WTC11 (cell line): ENCODE data around the gene WWOX. TPM values are rescaled to one million over a fixed set of nuclear protein-coding genes. Genes with fewer than 3 reads are reported as not detected.

Experiments
- ATAC-seq: fragments of 200-7000 bp; cut with Tn5 transposase; 2 replicates; pipeline ENCODE4 v1.10.0; 2021; ENCODE audit warnings: mild to moderate bottlenecking, moderate library complexity
- CTCF ChIA-PET: fragments of 300-600 bp; sonication (Branson Sonifier 250); formaldehyde crosslinking; loops from one replicate; lab custom pipeline; 2021; ENCODE audit warnings: antibody characterized with exemption; lab: Charles Lee
- POLR2A ChIA-PET: fragments of 350-600 bp; sonication (Branson Sonifier 250); formaldehyde crosslinking; loops from one replicate; lab custom pipeline; 2021; ENCODE audit warnings: antibody characterized with exemption; lab: Charles Lee
- DNase-seq: peaks from one replicate; pipeline ENCODE4 v3.0.0; 2021; ENCODE audit warnings: low spot score
- H3K27ac Mint-ChIP-seq: 2 replicates; pipeline ENCODE4 v1.8.0; 2021; ENCODE audit warnings: mixed read lengths
- H3K27me3 Mint-ChIP-seq: 2 replicates; pipeline ENCODE4 v1.8.0; 2021; ENCODE audit warnings: low read depth, mild to moderate bottlenecking, moderate library complexity, mixed read lengths
- H3K36me3 Mint-ChIP-seq: 2 replicates; pipeline ENCODE4 v1.8.0; 2021; ENCODE audit warnings: mixed read lengths
- H3K4me1 Mint-ChIP-seq: 2 replicates; pipeline ENCODE4 v1.8.0; 2022; ENCODE audit warnings: mixed read lengths
- H3K4me3 Mint-ChIP-seq: 2 replicates; pipeline ENCODE4 v1.8.0; 2021; ENCODE audit warnings: mild to moderate bottlenecking, moderate library complexity, mixed read lengths
- H3K9me3 Mint-ChIP-seq: 2 replicates; pipeline ENCODE4 v1.8.0; 2021; ENCODE audit warnings: mixed read lengths
- FOXJ3 ChIP-seq: sonication (generic); formaldehyde crosslinking; IDR thresholded peaks from 2 replicates; pipeline ENCODE4 v1.9.0; 2021; ENCODE audit warnings: missing genetic modification reagents, mild to moderate bottlenecking, borderline replicate concordance
- GTF2I ChIP-seq: fragments of 250-450 bp; sonication (Bioruptor Pico); conservative IDR thresholded peaks from 2 replicates; pipeline ENCODE4 v1.4.0; 2021; ENCODE audit warnings: mild to moderate bottlenecking
- IRF2 ChIP-seq: sonication (generic); formaldehyde crosslinking; IDR thresholded peaks from 2 replicates; pipeline ENCODE4 v1.8.0; 2022; ENCODE audit warnings: low read depth, missing genetic modification reagents, borderline replicate concordance
- MYBL2 ChIP-seq: sonication (generic); formaldehyde crosslinking; IDR thresholded peaks from 2 replicates; pipeline ENCODE4 v1.8.1; 2023; ENCODE audit warnings: mild to moderate bottlenecking, moderate library complexity, missing genetic modification reagents
- NFE2L1 ChIP-seq: sonication (generic); formaldehyde crosslinking; IDR thresholded peaks from 2 replicates; pipeline ENCODE4 v1.8.1; 2023; ENCODE audit warnings: missing genetic modification reagents
- SMAD4 ChIP-seq: sonication (generic); formaldehyde crosslinking; IDR thresholded peaks from 2 replicates; pipeline ENCODE4 v1.8.0; 2022; ENCODE audit warnings: mild to moderate bottlenecking, missing genetic modification reagents
- TEAD1 ChIP-seq: sonication (generic); formaldehyde crosslinking; IDR thresholded peaks from 2 replicates; pipeline ENCODE4 v1.8.0; 2022; ENCODE audit warnings: mild to moderate bottlenecking, missing genetic modification reagents
- ZNF232 ChIP-seq: sonication (generic); formaldehyde crosslinking; IDR thresholded peaks from 2 replicates; pipeline ENCODE4 v1.8.0; 2022; ENCODE audit warnings: mild to moderate bottlenecking, missing genetic modification reagents
- total RNA-seq: library from RNA; stranded (reverse); gene quantifications from 3 replicates; pipeline ENCODE4 v1.2.3, GENCODE V29; 2021
- TF ChIP-seq, protein P1 (sequence below): sonication (generic); formaldehyde crosslinking; IDR thresholded peaks from 2 replicates; pipeline ENCODE4 v1.8.1; 2023; ENCODE audit warnings: mild to moderate bottlenecking, moderate library complexity, missing genetic modification reagents
- TF ChIP-seq, protein P2 (sequence below): fragments of 250-450 bp; sonication (Bioruptor Pico); IDR thresholded peaks from 2 replicates; pipeline ENCODE4 v1.9.0; 2021; ENCODE audit warnings: mild to moderate bottlenecking
- TF ChIP-seq, protein P3 (sequence below): fragments of 250-450 bp; sonication (Bioruptor Pico); IDR thresholded peaks from 2 replicates; pipeline ENCODE4 v1.9.0; 2021; ENCODE audit warnings: moderate library complexity, mild to moderate bottlenecking, inconsistent platforms, borderline replicate concordance
- TF ChIP-seq, protein P4 (sequence below): fragments of 250-450 bp; sonication (Bioruptor Pico); IDR thresholded peaks from 2 replicates; pipeline ENCODE4 v1.9.0; 2021; ENCODE audit warnings: mild to moderate bottlenecking
- TF ChIP-seq, protein P5 (sequence below): sonication (generic); formaldehyde crosslinking; IDR thresholded peaks from 2 replicates; pipeline ENCODE4 v1.8.1; 2022; ENCODE audit warnings: mild to moderate bottlenecking, missing genetic modification reagents, moderate library complexity, borderline replicate concordance
- TF ChIP-seq, protein P6 (sequence below): fragments of 250-450 bp; sonication (Bioruptor Pico); conservative IDR thresholded peaks from 2 replicates; pipeline ENCODE4 v1.9.0; 2021; ENCODE audit warnings: mild to moderate bottlenecking
- TF ChIP-seq, protein P7 (sequence below): sonication (generic); formaldehyde crosslinking; IDR thresholded peaks from 2 replicates; pipeline ENCODE4 v1.8.0; 2023; ENCODE audit warnings: mild to moderate bottlenecking, missing genetic modification reagents
- TF ChIP-seq, protein P8 (sequence below): sonication (generic); formaldehyde crosslinking; IDR thresholded peaks from 2 replicates; pipeline ENCODE4 v1.8.0; 2022; ENCODE audit warnings: mild to moderate bottlenecking, missing genetic modification reagents

WWOX gene
- total RNA-seq, 1 experiment from 2014 or later, result 15.7 TPM

DNA sequence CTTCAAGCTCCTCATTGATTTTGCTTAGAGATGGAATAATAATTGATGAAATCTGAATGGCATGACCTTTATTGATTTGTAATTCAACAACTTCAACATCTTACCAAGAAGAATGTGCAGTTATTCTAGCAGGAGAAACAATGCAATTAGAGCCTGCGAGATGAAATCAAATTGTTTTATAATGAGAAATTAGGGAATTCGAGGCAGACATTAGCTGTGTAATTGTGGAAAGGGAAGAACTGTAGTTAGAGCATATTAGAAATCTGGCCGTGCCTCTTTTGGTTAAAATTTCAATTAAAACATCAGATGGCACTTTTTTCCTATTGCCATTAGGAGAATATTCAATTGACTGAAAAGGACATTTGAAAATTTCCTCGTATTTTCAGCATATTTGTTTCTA lies 325.8 kb downstream of the WWOX start (continued):
- TF ChIP-seq, protein P1, sequence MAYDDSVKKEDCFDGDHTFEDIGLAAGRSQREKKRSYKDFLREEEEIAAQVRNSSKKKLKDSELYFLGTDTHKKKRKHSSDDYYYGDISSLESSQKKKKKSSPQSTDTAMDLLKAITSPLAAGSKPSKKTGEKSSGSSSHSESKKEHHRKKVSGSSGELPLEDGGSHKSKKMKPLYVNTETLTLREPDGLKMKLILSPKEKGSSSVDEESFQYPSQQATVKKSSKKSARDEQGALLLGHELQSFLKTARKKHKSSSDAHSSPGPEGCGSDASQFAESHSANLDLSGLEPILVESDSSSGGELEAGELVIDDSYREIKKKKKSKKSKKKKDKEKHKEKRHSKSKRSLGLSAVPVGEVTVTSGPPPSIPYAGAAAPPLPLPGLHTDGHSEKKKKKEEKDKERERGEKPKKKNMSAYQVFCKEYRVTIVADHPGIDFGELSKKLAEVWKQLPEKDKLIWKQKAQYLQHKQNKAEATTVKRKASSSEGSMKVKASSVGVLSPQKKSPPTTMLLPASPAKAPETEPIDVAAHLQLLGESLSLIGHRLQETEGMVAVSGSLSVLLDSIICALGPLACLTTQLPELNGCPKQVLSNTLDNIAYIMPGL, result no peak
- TF ChIP-seq, protein P2, sequence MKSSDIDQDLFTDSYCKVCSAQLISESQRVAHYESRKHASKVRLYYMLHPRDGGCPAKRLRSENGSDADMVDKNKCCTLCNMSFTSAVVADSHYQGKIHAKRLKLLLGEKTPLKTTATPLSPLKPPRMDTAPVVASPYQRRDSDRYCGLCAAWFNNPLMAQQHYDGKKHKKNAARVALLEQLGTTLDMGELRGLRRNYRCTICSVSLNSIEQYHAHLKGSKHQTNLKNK (CRISPR knock-in tag), result no peak
- TF ChIP-seq NFE2L1 (CRISPR knock-in tag) (no peak), ZNF232 (CRISPR knock-in tag) (no peak)

DNA sequence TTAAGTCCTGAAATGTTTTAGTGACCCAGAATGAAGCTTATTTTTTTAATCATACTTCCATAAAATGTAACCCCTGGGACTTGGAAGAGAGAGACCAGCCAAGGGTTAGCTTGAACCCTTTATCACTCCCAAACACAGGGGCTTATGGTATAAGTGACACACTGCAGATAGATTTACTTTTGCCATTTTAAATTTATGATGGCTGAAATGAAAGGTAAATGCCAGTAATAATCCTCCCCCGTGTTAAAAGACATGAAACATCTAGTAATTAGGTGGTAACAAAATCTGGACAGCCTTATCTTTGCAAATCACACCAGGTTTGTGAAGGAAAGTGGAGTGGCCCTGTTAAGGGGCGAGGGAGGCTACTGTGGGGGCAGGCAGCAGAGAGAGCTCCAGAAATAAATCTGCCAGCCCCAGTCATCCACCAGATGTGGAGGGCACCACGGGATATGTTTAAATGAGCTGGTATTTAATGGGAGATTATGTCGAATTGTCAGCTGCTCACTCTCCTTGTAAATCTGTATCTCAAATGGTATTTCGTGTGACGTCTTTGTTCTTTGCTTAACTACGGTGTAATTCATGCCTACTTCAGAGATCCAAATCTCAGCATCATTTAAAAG lies 326.5 kb downstream of the WWOX start:
- H3K27me3 Mint-ChIP-seq, result no peaks in the 10 kb centered on the region
- no peak overlapping the region for H3K27ac Mint-ChIP-seq
- H3K4me1 Mint-ChIP-seq, result peaks cover 3% of the 10 kb centered on the region
- ChIA-PET POLR2A (no interaction called here), CTCF (no interaction called here)
- ATAC-seq (no peak), DNase-seq (no peak)
- TF ChIP-seq, protein P3, sequence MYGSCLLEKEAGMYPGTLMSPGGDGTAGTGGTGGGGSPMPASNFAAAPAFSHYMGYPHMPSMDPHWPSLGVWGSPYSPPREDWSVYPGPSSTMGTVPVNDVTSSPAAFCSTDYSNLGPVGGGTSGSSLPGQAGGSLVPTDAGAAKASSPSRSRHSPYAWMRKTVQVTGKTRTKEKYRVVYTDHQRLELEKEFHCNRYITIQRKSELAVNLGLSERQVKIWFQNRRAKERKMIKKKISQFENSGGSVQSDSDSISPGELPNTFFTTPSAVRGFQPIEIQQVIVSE (CRISPR knock-in tag), result 0 out of 2 replicates have a peak, but pooled peaks have one; percentile 26
- TF ChIP-seq GTF2I (CRISPR knock-in tag), result no peak
- no peak for TF ChIP-seq IRF2 (CRISPR knock-in tag)
- H3K36me3 Mint-ChIP-seq, result no peaks in the 10 kb centered on the region
- no peaks in the 10 kb centered on the region for H3K9me3 Mint-ChIP-seq
- no peak overlapping the region for H3K4me3 Mint-ChIP-seq

DNA sequence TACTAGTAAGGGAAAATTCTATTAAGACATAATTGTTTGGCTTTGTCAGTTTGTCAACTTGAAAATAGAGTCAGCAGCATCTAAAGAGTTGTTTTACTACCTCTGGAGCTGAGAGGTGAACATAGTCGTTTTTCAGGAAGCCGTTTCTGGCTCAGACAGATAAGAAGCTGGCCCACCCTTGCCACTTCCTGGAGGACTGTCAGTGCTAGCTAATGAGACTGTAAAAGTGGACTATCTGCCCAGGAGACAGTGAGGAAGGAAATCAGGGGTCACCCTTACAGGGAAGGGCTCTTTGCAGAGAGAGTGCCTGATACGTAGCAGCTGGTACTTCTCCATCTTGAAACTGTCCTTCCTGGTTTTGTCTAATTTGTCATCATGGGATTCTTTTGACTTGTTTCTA lies 328.7 kb downstream of the WWOX start:
- ATAC-seq (no peak), DNase-seq (no peak)
- Mint-ChIP-seq H3K9me3 (no peaks in the 10 kb centered on the region), H3K27ac (no peak overlapping the region), H3K4me1 (no peaks in the 10 kb centered on the region), H3K36me3 (no peaks in the 10 kb centered on the region), H3K4me3 (no peak overlapping the region), H3K27me3 (no peaks in the 10 kb centered on the region)
- ChIA-PET CTCF (no interaction called here), POLR2A (no interaction called here)
- TF ChIP-seq, protein P4, sequence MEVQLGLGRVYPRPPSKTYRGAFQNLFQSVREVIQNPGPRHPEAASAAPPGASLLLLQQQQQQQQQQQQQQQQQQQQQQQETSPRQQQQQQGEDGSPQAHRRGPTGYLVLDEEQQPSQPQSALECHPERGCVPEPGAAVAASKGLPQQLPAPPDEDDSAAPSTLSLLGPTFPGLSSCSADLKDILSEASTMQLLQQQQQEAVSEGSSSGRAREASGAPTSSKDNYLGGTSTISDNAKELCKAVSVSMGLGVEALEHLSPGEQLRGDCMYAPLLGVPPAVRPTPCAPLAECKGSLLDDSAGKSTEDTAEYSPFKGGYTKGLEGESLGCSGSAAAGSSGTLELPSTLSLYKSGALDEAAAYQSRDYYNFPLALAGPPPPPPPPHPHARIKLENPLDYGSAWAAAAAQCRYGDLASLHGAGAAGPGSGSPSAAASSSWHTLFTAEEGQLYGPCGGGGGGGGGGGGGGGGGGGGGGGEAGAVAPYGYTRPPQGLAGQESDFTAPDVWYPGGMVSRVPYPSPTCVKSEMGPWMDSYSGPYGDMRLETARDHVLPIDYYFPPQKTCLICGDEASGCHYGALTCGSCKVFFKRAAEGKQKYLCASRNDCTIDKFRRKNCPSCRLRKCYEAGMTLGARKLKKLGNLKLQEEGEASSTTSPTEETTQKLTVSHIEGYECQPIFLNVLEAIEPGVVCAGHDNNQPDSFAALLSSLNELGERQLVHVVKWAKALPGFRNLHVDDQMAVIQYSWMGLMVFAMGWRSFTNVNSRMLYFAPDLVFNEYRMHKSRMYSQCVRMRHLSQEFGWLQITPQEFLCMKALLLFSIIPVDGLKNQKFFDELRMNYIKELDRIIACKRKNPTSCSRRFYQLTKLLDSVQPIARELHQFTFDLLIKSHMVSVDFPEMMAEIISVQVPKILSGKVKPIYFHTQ (CRISPR knock-in tag), result no peak
- TF ChIP-seq IRF2 (CRISPR knock-in tag) (no peak), SMAD4 (no peak), TEAD1 (no peak), FOXJ3 (CRISPR knock-in tag) (no peak), MYBL2 (CRISPR knock-in tag) (no peak)
- TF ChIP-seq, protein P5, sequence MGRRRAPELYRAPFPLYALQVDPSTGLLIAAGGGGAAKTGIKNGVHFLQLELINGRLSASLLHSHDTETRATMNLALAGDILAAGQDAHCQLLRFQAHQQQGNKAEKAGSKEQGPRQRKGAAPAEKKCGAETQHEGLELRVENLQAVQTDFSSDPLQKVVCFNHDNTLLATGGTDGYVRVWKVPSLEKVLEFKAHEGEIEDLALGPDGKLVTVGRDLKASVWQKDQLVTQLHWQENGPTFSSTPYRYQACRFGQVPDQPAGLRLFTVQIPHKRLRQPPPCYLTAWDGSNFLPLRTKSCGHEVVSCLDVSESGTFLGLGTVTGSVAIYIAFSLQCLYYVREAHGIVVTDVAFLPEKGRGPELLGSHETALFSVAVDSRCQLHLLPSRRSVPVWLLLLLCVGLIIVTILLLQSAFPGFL (CRISPR knock-in tag), result no peak
- TF ChIP-seq, protein P6, sequence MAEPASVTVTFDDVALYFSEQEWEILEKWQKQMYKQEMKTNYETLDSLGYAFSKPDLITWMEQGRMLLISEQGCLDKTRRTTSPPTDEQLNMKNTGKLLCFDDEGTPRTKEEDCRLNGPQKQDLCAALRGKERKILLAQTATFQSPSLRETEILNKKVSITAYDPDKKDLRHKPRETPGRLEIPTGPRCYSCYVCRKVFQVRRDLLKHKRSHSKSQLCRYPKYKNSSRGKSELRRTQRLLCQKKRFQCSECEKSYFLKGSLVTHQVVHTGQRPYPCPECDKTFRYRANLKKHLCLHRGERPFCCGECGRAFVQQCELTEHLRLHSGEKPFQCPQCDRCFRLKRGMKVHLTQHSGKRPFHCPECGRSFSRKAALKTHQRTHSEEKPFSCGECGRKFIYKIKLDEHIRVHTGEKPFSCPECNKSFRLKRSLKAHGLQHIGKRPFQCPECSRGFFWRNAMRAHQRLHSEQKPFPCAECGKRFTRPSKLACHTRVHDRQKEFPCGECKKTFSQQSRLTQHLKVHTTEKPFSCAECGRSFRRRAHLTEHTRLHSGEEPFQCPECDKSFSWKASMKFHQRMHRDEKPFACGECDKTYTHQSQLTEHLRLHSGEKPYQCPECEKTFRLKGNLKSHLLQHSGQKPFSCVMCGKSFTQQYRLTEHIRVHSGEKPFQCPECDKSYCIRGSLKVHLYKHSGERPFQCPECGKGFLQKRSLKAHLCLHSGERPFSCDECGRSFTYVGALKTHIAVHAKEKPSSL, result no peak
- TF ChIP-seq, protein P7, sequence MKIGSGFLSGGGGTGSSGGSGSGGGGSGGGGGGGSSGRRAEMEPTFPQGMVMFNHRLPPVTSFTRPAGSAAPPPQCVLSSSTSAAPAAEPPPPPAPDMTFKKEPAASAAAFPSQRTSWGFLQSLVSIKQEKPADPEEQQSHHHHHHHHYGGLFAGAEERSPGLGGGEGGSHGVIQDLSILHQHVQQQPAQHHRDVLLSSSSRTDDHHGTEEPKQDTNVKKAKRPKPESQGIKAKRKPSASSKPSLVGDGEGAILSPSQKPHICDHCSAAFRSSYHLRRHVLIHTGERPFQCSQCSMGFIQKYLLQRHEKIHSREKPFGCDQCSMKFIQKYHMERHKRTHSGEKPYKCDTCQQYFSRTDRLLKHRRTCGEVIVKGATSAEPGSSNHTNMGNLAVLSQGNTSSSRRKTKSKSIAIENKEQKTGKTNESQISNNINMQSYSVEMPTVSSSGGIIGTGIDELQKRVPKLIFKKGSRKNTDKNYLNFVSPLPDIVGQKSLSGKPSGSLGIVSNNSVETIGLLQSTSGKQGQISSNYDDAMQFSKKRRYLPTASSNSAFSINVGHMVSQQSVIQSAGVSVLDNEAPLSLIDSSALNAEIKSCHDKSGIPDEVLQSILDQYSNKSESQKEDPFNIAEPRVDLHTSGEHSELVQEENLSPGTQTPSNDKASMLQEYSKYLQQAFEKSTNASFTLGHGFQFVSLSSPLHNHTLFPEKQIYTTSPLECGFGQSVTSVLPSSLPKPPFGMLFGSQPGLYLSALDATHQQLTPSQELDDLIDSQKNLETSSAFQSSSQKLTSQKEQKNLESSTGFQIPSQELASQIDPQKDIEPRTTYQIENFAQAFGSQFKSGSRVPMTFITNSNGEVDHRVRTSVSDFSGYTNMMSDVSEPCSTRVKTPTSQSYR (CRISPR knock-in tag), result no peak
- TF ChIP-seq, protein P8, sequence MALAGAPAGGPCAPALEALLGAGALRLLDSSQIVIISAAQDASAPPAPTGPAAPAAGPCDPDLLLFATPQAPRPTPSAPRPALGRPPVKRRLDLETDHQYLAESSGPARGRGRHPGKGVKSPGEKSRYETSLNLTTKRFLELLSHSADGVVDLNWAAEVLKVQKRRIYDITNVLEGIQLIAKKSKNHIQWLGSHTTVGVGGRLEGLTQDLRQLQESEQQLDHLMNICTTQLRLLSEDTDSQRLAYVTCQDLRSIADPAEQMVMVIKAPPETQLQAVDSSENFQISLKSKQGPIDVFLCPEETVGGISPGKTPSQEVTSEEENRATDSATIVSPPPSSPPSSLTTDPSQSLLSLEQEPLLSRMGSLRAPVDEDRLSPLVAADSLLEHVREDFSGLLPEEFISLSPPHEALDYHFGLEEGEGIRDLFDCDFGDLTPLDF (CRISPR knock-in tag), result no peak
